Activated effector memory CD4-positive, alpha-beta T cell treated with Interleukin-2 at 50 U/mL for 16 hours (primary cell): ENCODE data around the gene MICALL2.

Experiments used
- DNase-seq: peaks from one replicate; pipeline ENCODE4 v3.0.0-alpha.2; 2020

MICALL2 gene

GRCh38 chr7:1466524-1467271 lies 7.4 kb upstream of the MICALL2 start:
- DNase-seq: no peak

- no peak for DNase-seq
Measured at GRCh38 chr7:1464694-1465093, 5.4 kb upstream of the MICALL2 start.

GRCh38 chr7:1463676-1464223 lies 4.5 kb upstream of the MICALL2 start:
- no peak for DNase-seq

DNA sequence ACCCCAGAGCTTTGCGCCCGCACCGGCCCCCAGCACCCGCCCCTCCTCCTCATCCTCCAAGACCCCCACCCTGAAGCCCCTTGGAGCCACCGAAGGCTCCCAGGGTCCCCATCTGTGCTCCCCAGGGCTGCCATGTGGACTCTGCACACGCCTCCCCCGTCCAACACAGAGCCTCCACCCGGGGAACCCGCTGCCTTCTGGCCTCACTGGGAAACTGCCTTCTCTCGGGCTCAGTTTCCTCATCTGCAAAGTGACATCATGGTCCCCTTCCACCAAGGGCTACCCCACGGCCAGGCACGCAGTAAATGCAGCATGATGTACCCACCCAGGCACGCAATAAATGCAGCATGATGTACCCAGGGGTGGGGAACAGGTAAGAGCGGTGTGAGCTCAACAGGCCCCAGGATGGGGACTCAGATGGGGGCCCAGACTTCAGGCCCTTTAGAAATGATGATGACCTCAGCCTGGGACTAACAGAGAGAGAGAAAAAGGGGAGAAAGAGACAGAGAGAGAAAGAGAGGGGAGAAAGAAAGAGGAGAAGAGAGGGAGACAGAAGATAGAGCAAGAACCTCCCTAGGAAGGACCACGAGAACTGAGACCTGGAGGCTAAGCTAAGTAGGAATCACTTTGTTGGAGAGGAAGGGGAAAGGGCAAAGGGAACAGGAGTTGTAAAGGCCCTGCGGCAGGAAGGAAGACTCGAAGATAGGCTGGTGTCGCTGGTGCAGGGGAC lies 2.5 kb upstream of the MICALL2 start:
- no peak for DNase-seq

- no peak for DNase-seq
Measured at GRCh38 chr7:1460821-1461645, 1.8 kb upstream of the MICALL2 start.

DNA sequence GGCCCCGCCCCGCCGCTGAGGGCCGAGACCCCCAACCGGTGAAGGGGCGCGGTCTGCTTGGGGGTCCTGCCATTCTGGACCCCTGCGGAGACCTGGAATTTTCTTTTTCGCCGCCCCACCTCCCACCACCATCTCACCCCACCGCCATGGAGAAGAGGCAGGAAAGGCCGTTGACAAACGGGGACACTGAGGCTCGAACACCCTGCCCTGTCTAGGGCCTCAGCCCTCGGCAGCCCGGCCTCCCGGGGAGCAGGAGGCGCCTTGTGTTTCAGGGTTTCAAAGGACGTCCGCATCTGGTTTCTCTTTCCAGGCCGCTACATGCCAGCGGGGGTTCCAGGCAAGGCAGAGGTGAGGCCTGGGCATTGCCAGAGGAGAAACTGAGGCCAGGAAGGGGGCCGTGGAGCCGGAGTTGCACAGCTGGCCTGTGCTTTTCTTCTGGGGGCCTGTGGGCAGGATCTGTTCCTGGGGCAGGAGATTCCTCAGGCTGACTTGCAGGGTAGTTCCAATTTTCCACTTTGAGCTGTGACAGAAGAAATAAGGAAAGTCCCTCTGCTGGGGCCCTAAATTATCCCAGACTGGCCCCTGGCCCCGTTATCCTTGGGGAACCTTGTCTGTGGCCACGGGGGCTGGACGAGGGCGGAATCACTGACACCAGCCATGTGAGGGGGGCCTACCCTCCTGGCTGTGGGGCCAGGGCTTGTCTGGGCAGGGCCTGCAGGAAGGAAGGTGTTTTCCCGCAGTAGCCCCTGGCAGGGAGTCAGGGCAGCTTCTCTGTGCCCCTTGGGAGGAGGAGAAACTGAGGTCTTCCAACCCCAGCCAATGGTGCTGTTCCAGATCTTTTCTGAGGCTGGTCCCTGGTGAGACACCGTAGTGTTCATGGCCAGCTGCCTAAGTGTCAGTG lies 900 bp upstream of the MICALL2 start:
- no peak for DNase-seq

- peak; percentile 96 for DNase-seq
Measured at GRCh38 chr7:1459512-1459892, 232 bp upstream of the MICALL2 start.

DNA sequence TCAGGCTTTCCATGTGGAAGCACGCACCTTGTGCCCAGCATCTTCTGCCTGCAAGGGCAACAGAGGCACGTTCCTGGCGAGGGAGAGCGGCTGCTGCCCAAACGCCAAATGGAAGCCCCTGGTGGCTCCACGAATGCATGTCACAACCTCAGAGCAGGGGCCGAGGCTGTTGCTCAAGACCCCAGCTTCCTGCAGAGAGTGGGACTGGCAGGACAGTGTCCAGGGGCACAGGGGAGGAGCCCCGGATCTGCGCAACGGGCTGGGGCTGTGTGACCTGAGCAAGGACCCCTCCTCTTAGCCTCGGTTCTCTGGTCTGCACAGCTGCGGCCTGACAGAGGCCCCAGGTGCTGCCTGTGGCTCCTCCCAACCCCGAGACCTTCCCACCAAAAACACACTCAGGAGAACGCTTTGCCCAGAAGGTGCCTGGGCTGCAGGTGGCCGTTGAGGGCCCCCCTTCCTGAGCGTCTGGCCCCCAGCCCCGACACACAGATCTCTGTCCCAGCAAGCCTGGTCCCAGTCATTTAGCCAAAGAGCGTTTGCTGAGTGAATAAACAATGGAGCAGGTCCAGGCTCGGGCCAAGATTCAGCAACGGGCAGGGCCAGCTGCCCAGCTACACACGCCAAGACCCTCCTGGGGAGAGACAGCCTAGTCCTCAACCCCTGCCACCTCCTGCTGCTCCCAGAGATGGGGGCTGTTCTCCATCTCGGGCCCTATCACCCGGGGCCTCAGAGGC lies 1.2 kb downstream of the MICALL2 start:
- no peak for DNase-seq

GRCh38 chr7:1457059-1457948 lies 2.0 kb downstream of the MICALL2 start:
- DNase-seq: no peak

DNA sequence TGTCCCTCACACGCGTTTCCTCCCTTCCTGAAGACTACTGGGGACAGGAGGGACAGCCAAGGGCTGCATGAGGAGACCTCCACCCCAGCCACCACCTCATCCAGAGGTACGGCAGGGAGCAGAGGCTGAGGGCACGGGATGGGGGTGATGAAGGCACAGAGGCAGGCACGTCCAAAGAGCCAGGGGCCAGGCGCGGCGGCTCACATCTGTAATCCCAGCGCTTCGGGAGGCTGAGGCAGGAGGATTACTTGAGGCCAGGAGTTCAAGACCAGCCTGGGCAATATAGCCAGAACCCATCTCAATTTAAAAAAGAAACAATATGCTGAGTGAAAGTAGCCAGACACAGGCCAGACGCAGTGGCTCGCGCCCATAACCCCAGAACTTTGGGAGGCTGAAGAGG lies 3.3 kb downstream of the MICALL2 start:
- no peak for DNase-seq

DNA sequence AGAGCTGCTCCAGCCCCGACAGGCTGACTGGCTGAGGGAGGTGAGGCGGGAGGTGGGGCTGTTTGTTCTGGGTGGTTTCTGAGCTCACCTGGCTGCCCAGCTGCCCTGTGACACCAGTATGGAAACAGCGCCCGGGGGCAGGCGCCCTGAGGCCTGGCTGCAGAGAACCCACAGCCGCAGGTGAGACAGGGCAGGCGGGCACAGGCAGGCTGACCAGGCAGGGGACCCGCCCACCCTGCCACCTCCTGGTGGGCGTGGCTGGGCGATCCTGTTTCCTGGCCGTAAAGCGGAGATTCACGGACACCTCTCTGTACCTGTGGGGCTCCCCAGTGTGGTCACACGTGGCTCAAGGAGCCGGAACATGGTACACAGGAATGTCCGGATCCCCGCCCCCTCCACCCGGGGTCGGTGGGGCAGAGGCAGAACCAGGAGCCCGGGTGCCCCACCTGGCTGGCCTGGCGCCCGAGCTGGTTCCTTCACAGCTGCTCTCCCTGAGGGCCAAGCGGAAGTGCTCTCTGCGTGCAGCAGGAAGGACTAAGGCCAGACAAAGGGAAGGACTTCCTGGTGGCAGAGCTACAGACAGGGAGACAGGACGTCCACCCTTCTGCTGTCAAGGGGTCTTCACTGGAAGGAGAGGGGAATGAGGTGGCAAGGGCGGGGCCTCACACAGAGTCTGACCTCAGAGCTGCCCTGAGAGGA lies 3.9 kb downstream of the MICALL2 start:
- DNase-seq: no peak

DNA sequence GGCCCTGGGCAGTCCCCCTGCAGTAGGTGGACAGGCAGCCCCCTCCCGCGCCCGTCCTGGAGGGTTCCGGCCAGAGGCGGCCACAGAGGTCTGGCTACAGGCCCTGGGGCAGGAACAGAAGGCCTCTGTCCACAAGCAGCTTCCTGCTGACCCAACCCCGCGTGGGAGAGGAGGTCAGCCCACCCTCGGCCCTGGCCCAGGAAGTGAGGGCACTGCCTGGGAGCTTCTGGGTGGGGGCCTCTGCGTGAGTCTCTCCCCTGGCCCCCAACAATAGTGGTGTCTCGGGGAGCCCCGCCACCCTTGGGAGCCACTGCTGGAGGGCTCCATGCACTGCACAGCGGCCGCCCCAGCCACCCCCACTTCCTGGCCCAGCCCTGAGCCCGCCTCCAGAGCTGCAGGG lies 4.7 kb downstream of the MICALL2 start:
- DNase-seq: no peak

DNA sequence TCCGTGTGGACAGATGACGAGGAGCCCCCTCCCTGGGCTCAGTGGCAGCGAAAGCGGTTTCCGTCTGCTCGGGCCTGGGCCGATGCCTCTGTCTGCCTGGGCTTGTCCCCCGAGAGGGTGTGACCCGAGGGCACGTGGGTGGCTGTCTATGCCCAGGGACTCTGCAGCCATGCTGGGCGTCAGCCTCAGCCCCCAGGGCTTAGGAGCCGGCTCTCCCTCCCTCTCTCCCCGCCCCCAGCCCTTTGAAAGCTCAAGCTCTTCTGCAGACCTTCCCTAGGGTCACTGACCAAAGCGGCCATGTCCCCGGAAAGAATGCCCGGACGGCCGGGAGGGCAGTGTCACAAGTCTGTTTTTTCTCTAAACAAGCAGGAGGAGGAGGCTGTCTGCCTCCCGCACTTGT lies 7.1 kb downstream of the MICALL2 start:
- no peak for DNase-seq

GRCh38 chr7:1450987-1451386 lies 8.3 kb downstream of the MICALL2 start:
- no peak for DNase-seq

DNA sequence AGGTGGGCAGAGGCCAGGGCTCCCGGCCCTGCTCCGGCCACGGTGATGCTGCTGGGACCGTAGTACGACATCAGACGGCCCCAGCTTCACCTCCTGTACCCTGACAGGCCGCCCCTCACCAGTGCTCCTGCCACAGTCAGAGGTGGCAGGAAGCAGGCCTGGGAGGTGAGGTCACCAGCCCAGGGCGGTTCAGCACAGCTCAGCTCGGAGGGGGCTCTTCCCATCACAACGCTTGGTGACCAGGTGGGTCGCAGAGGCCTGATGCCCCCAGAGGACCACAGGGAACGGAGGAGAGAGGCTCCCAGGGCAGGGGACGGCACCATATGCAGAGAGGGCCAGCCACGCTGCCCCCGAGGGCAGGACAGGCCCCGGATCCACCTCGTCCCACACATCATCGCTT lies 8.8 kb downstream of the MICALL2 start:
- no peak for DNase-seq

- DNase-seq: no peak
Measured at GRCh38 chr7:1449951-1450350, 9.3 kb downstream of the MICALL2 start.

DNA sequence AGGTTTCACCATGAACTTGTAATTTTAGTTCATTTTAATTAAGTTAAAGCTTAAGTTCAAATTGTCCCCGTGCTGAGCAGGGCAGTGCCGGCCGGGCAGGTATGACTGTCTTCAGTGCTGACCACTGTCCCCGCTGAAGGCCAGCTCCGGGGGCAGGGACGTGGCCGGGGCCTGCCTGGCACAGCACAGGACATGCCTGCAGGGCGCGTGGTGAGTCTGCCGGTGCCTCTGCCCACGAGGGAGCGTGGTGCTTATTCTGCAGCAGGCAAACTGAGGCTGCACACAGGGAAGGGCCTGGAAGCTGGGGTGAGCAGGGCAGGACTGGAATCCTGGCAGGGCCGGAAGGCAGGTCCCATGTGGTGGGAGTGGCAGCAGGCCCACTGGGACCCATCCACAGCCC lies 9.8 kb downstream of the MICALL2 start:
- DNase-seq: no peak

GRCh38 chr7:1448958-1449357 lies 10.3 kb downstream of the MICALL2 start:
- no peak for DNase-seq

- no peak for DNase-seq
Measured at GRCh38 chr7:1447551-1448244, 11.6 kb downstream of the MICALL2 start.
